HCT116 (cell line): ENCODE data around the gene TCF7L2. TPM values are rescaled to one million over a fixed set of nuclear protein-coding genes. Genes with fewer than 3 reads are reported as not detected.

Experiments
- ATAC-seq: fragments of 200-7000 bp; cut with Tn5 transposase; 2 replicates; pipeline ENCODE4 v1.9.1; 2020; ENCODE audit warnings: mild to moderate bottlenecking, moderate library complexity
- BruUV-seq: library from RNA; stranded (reverse); fragments of 400-500 nt; replicated peaks from 2 replicates; lab custom pipeline; 2021; lab: Mats Ljungman, UMichigan
- CTCF ChIA-PET: fragments of 300-600 bp; sonication (Branson Sonifier 250); formaldehyde crosslinking; loops from one replicate; lab custom pipeline; 2021; ENCODE audit warnings: antibody characterized with exemption; lab: Charles Lee
- POLR2A ChIA-PET: fragments of 300-600, 350-600 bp; sonication (Branson Sonifier 250); formaldehyde crosslinking; loops from one replicate; lab custom pipeline; 2021; ENCODE audit warnings: antibody characterized with exemption; lab: Charles Lee
- RAD21 ChIA-PET, 2 experiments: fragments of 300-600 bp; sonication (Branson Sonifier 250); formaldehyde crosslinking; loops; one replicate each; lab custom pipeline; 2023; ENCODE audit warnings: low total read pairs in 2 of 2; ENCODE audit not compliant: uncharacterized antibody in 2 of 2, unreplicated experiment in 2 of 2, low non-redundant PET in 1 of 2; lab: Charles Lee
- DNase-seq: peaks from one replicate; pipeline ENCODE4 v3.0.0-alpha.2; 2010; ENCODE audit warnings: low read depth, low spot score
- H2AFZ ChIP-seq: fragments of 200-600 bp; shearing (Covaris generic), sonication (generic); 2 replicates; pipeline ENCODE4 v1.6.1; 2017; ENCODE audit warnings: low read depth, mixed run types, mixed read lengths, antibody characterized with exemption, low read length; ENCODE audit not compliant: poor library complexity, severe bottlenecking
- H3K27ac ChIP-seq: 2 replicates; pipeline ENCODE4 v1.5.1; 2012; ENCODE audit warnings: low read depth, low read length
- H3K27me3 ChIP-seq: fragments of 200-600 bp; sonication (generic); 2 replicates; pipeline ENCODE4 v1.6.1; 2016; ENCODE audit warnings: mixed run types, low read length, mixed read lengths; ENCODE audit not compliant: insufficient read depth
- H3K36me3 ChIP-seq, 2 experiments: fragments of 200-500 bp in 1 of 2; fragments of 200-600 bp in 1 of 2; sonication (Bioruptor generic) in 1 of 2; sonication (generic) in 1 of 2; 2 replicates each; pipeline versions ENCODE4 v1.5.1 to v1.6.1; 2014 to 2016; ENCODE audit warnings: low read length in 2 of 2, inconsistent platforms in 1 of 2, mixed read lengths in 1 of 2, mixed run types in 1 of 2; ENCODE audit not compliant: insufficient read depth in 2 of 2, control insufficient read depth in 1 of 2
- H3K4me1 ChIP-seq, 2 experiments: fragments of 200-600 bp in 1 of 2; sonication (generic) in 1 of 2; 2 replicates each; pipeline versions ENCODE4 v1.5.1 to v1.6.1; 2012 to 2017; ENCODE audit warnings: low read length in 2 of 2, inconsistent platforms in 1 of 2, mild to moderate bottlenecking in 1 of 2, mixed read lengths in 1 of 2, mixed run types in 1 of 2, moderate library complexity in 1 of 2; ENCODE audit not compliant: insufficient read depth in 2 of 2, control insufficient read depth in 1 of 2
- H3K4me2 ChIP-seq: fragments of 200-600 bp; sonication (generic); 2 replicates; pipeline ENCODE4 v1.6.1; 2017; ENCODE audit warnings: mixed run types, low read length, mixed read lengths
- H3K4me3 ChIP-seq, 2 experiments: fragments of 200-600 bp in 1 of 2; sonication (generic) in 1 of 2; replicated peaks in 1 of 2; 2 replicates each; pipeline ENCODE4 v1.5.1; 2011 to 2016; ENCODE audit warnings: low read length in 2 of 2, control low read depth in 1 of 2, low read depth in 1 of 2, mild to moderate bottlenecking in 1 of 2, mixed read lengths in 1 of 2, mixed run types in 1 of 2
- H3K79me2 ChIP-seq: fragments of 200-600 bp; sonication (generic); 2 replicates; pipeline ENCODE4 v1.6.1; 2017; ENCODE audit warnings: mild to moderate bottlenecking, mixed run types, low read length, moderate library complexity, mixed read lengths; ENCODE audit not compliant: insufficient read depth
- H3K9ac ChIP-seq: fragments of 200-600 bp; sonication (generic); 2 replicates; pipeline ENCODE4 v1.6.1; 2016; ENCODE audit warnings: low read length, mixed read lengths
- H3K9me2 ChIP-seq: fragments of 200-600 bp; sonication (generic), shearing (Covaris generic); 2 replicates; pipeline ENCODE4 v1.6.1; 2017; ENCODE audit warnings: mixed run types, mild to moderate bottlenecking, moderate library complexity; ENCODE audit not compliant: insufficient read depth
- H3K9me3 ChIP-seq, 2 experiments: fragments of 200-500 bp in 1 of 2; fragments of 200-600 bp in 1 of 2; sonication (Bioruptor generic) in 1 of 2; sonication (generic) in 1 of 2; 2 replicates each; pipeline ENCODE4 v1.6.1; 2014 to 2017; ENCODE audit warnings: low read length in 2 of 2, mixed read lengths in 2 of 2, inconsistent platforms in 1 of 2, low read depth in 1 of 2, mild to moderate bottlenecking in 1 of 2, mixed run types in 1 of 2, moderate library complexity in 1 of 2; ENCODE audit not compliant: control insufficient read depth in 1 of 2, insufficient read depth in 1 of 2
- H4K20me1 ChIP-seq: fragments of 200-600 bp; sonication (generic), shearing (Covaris generic); 2 replicates; pipeline ENCODE4 v1.6.1; 2017; ENCODE audit warnings: mixed run types, mild to moderate bottlenecking, moderate library complexity; ENCODE audit not compliant: insufficient read depth
- CBX3 ChIP-seq: IDR thresholded peaks from 2 replicates; pipeline ENCODE4 v1.6.1; 2012; ENCODE audit warnings: low read depth
- CEBPB ChIP-seq: IDR thresholded peaks from 2 replicates; pipeline ENCODE4 v1.6.1; 2012; ENCODE audit warnings: low read depth
- EGR1 ChIP-seq: IDR thresholded peaks from 2 replicates; pipeline ENCODE4 v1.6.1; 2012; ENCODE audit warnings: low read depth
- EZH2 ChIP-seq: fragments of 200-600 bp; sonication (generic); IDR thresholded peaks from 2 replicates; pipeline ENCODE4 v1.6.1; 2017; ENCODE audit warnings: antibody characterized with exemption, mixed run types
- FOSL1 ChIP-seq: IDR thresholded peaks from 2 replicates; pipeline ENCODE4 v1.6.1; 2012; ENCODE audit warnings: low read depth
- JUND ChIP-seq: IDR thresholded peaks from 2 replicates; pipeline ENCODE4 v1.6.1; 2012
- SIN3A ChIP-seq: IDR thresholded peaks from 2 replicates; pipeline ENCODE4 v1.6.1; 2012; ENCODE audit warnings: low read depth
- SP1 ChIP-seq: IDR thresholded peaks from 2 replicates; pipeline ENCODE4 v1.6.1; 2012; ENCODE audit warnings: low read depth
- TCF7L2 ChIP-seq: IDR thresholded peaks from 2 replicates; pipeline ENCODE4 v1.7.0; 2011; ENCODE audit warnings: borderline replicate concordance, inconsistent platforms; ENCODE audit not compliant: insufficient read depth, insufficient read length; ENCODE audit errors: extremely low read depth
- YY1 ChIP-seq: IDR thresholded peaks from 2 replicates; pipeline ENCODE4 v1.6.1; 2011; ENCODE audit warnings: low read length, low read depth, moderate library complexity, mild to moderate bottlenecking; ENCODE audit not compliant: insufficient replicate concordance; ENCODE audit errors: extremely low read depth
- ZBTB33 ChIP-seq: IDR thresholded peaks from 2 replicates; pipeline ENCODE4 v1.6.1; 2011; ENCODE audit warnings: mild to moderate bottlenecking, low read length, moderate library complexity; ENCODE audit not compliant: insufficient replicate concordance; ENCODE audit errors: extremely low read depth
- ZFX ChIP-seq: fragments of 450-650 bp; IDR thresholded peaks from 2 replicates; pipeline ENCODE4 v1.6.1; 2017
- ZNF274 ChIP-seq: fragments of 200-500 bp; sonication (Bioruptor generic); IDR thresholded peaks from 2 replicates; pipeline ENCODE4 v1.6.1; 2014; ENCODE audit warnings: mild to moderate bottlenecking, low read depth, low read length, inconsistent platforms
- intact Hi-C: fragments of 100-400 bp; cut with micrococcal nuclease; formaldehyde crosslinking; loops from 2 replicates; pipeline ENCODE4 v1.10.0; 2022
- total RNA-seq: library from RNA; stranded (reverse); gene quantifications from one replicate; pipeline ENCODE4 v1.2.1, GENCODE V29; 2021; ENCODE audit not compliant: unreplicated experiment
- TF ChIP-seq, protein P1 (sequence below): IDR thresholded peaks from 2 replicates; pipeline ENCODE4 v1.6.1; 2012

The TCF7L2 gene
- total RNA-seq, 1 experiment from 2014 or later, result 164 TPM

- TF ChIP-seq ZNF274 (no peak), JUND (no peak), YY1 (no peak), CBX3 (no peak), TCF7L2 (no peak)
Observed at GRCh38 chr10:112946649-112947048, 3.4 kb upstream of the TCF7L2 start (continued).

DNA sequence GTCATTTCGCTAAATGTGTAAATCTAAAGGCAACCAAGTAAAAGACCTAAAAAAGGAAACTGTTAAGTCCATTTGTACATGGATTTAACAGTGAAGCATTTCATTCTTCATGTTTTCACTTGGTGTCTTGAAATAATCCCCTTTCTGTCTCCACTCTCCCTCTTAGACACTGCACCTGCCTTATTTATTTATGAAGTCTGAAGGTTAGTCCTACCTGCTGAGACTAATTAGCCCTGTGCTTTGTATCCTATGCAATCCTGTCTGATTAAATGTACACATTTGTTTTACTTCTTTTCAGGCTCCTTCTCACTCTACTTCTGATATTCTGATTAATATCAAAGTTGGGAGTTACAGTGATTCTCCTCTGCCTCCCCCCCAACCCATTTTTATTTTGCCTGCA is 1.9 kb upstream of the TCF7L2 start:
- Histone ChIP-seq H3K36me3 (peaks cover 4 to 6% of the 10 kb centered on the region in 2 experiments; a peak in 3 of 4 replicates), H3K27me3 (no peaks in the 10 kb centered on the region), H3K79me2 (peaks cover 26% of the 10 kb centered on the region), H3K27ac (no peak overlapping the region), H3K4me1 (peaks cover 24 to 29% of the 10 kb centered on the region in 2 experiments), H3K9me2 (no peaks in the 10 kb centered on the region), H3K9me3 (no peaks in the 10 kb centered on the region), H2AFZ (no peak overlapping the region), H3K9ac (no peak overlapping the region), H4K20me1 (no peaks in the 10 kb centered on the region), H3K4me3 (no peak overlapping the region), H3K4me2 (no peak overlapping the region)
- DNase-seq, result no peak
- no peak for ATAC-seq
- no TSS peak for BruUV-seq
- RAD21 ChIA-PET, result no interaction called here
- TF ChIP-seq CEBPB (no peak), JUND (no peak), SIN3A (no peak), YY1 (no peak), EZH2 (no peak), FOSL1 (no peak), SP1 (no peak), EGR1 (no peak), ZBTB33 (no peak), ZFX (no peak)
- TF ChIP-seq, protein P1, sequence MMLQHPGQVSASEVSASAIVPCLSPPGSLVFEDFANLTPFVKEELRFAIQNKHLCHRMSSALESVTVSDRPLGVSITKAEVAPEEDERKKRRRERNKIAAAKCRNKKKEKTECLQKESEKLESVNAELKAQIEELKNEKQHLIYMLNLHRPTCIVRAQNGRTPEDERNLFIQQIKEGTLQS, result no peak
- intact Hi-C loops, result no loop called here
- CTCF ChIA-PET, result no interaction called here
- POLR2A ChIA-PET, result interaction anchor here (2.1 kb wide), 1 partner anchor 32 kb away, joined by 10 read pairs; no protein-coding TSS in a partner anchor
